Kidney epithelial cell (primary cell): Measurements from ENCODE around the gene CD3D. TPM values are rescaled to one million over a fixed set of nuclear protein-coding genes. Genes with fewer than 3 reads are reported as not detected.

Experiments used
- DNase-seq: peaks from one replicate; pipeline ENCODE4 v3.0.0-alpha.2; 2010; ENCODE audit warnings: low read depth
- H3K27me3 ChIP-seq: 2 replicates; pipeline ENCODE4 v1.6.0; 2011; ENCODE audit warnings: low read length; ENCODE audit not compliant: control insufficient read depth, insufficient read depth
- H3K36me3 ChIP-seq: 2 replicates; pipeline ENCODE4 v1.5.1; 2011; ENCODE audit warnings: low read length; ENCODE audit not compliant: control insufficient read depth, insufficient read depth
- H3K4me3 ChIP-seq: 2 replicates; pipeline ENCODE4 v1.5.1; 2011; ENCODE audit warnings: low read depth, mild to moderate bottlenecking, control low read depth, low read length
- total RNA-seq: library from RNA; depleted of rRNA; stranded (reverse); fragments of >200 nt; gene quantifications from 2 replicates; pipeline ENCODE4 v1.2.3, GENCODE V29; 2015
- TF ChIP-seq, protein P1 (sequence below): IDR thresholded peaks from 2 replicates; pipeline ENCODE4 v1.5.1; 2011; ENCODE audit warnings: mild to moderate bottlenecking, moderate library complexity, low read length, control low read depth, inconsistent platforms; ENCODE audit not compliant: insufficient read depth, poor library complexity, severe bottlenecking

CD3D gene
- total RNA-seq, 1 donor from 2014 or later, result not detected

GRCh38 chr11:118294053-118294452, 48.5 kb downstream of the CD3D start:
- Histone ChIP-seq H3K27me3 (peaks cover 2% of the 10 kb centered on the region), H3K4me3 (no peak overlapping the region), H3K36me3 (no peaks in the 10 kb centered on the region)
- TF ChIP-seq, protein P1, sequence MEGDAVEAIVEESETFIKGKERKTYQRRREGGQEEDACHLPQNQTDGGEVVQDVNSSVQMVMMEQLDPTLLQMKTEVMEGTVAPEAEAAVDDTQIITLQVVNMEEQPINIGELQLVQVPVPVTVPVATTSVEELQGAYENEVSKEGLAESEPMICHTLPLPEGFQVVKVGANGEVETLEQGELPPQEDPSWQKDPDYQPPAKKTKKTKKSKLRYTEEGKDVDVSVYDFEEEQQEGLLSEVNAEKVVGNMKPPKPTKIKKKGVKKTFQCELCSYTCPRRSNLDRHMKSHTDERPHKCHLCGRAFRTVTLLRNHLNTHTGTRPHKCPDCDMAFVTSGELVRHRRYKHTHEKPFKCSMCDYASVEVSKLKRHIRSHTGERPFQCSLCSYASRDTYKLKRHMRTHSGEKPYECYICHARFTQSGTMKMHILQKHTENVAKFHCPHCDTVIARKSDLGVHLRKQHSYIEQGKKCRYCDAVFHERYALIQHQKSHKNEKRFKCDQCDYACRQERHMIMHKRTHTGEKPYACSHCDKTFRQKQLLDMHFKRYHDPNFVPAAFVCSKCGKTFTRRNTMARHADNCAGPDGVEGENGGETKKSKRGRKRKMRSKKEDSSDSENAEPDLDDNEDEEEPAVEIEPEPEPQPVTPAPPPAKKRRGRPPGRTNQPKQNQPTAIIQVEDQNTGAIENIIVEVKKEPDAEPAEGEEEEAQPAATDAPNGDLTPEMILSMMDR, result no peak
- no peak for DNase-seq

DNA sequence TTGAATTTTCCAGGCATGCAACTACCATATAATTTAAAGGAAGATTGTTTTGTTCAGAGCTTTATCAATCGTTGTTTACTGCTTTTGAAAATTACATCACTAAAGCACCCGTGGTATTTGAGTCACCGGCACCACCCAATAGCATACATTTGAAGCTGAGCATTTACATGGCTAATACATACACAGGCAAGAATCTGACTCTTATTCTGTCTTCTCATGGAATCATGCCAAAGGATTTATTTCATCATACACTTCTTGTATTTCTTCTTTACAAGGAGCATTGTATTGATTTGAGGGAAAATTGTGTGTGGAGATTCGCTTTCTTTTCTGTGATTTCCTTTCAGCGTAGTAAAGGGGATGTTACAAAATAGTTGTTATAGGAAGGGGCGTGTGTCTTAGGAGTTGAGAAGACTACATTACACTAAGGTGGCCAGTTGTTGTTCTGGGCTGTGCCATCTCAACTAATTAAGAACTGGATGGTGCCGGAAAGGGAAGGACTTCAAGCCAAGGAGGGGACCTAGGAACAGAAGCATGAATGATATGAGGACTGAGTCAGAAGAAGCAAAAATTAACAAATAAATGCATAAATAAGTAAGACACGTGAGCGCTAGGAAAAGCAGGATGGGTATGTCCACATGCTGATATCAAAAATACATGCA, 50.9 kb downstream of the CD3D start:
- DNase-seq, result no peak
- TF ChIP-seq, protein P1, result no peak
- Histone ChIP-seq H3K4me3 (no peak overlapping the region), H3K27me3 (peaks cover 2% of the 10 kb centered on the region), H3K36me3 (no peaks in the 10 kb centered on the region)

DNA sequence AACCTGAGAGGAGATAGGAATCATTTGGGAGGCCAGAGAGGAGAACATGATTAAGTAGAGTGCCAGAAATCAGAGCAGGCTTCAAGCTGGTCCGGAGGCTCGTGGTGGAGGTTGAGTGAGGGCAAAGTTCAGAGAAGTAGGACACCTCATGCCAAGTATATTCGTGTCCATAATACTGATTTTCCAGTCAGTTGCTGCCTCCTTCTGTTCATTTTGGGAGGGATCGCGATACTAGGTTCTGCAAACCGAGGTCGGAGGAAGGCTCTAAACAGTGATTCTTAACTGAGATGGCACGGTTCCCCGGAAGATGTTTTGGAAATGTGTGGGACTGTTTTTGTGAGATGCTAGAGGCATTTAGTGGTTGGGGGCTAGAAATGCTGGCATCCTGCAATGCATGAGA, 51.6 kb downstream of the CD3D start:
- TF ChIP-seq, protein P1, result peak; percentile 40
- peaks cover 2% of the 10 kb centered on the region for H3K27me3 ChIP-seq
- no peaks in the 10 kb centered on the region for H3K36me3 ChIP-seq
- DNase-seq, result no peak
- no peak overlapping the region for H3K4me3 ChIP-seq

DNA sequence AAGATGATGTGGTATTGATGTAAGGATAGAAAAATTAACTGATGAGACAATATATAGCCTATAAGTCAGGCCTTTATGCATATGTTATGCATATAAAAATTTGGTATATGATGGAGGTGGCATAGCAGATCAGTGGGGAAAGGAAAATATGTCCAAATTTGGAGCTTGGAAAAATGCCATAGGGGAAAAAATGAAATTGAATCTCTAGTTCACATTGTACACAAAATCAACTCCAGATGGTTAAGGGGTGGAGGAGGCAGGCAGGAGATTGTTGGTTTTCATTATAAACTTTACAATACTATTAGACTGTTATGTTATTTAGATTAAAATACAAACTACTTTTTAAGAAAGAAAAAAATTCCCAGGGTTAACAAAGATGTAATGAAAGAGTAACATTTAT, 53.1 kb downstream of the CD3D start:
- TF ChIP-seq, protein P1, result no peak
- no peaks in the 10 kb centered on the region for H3K36me3 ChIP-seq
- no peak for DNase-seq
- H3K4me3 ChIP-seq, result no peak overlapping the region
- H3K27me3 ChIP-seq, result no peaks in the 10 kb centered on the region

Other genes starting within 250 kb of the CD3D start
- gene SCN4B, start 189.9 kb downstream of the CD3D start, total RNA-seq, result 0.41 and 0.79 TPM in 2 replicates
- gene SCN2B, start 166.1 kb downstream of the CD3D start, total RNA-seq, result 0.04 and 0.07 TPM in 2 replicates
- 2.5 TPM in 1 of 2 replicates, not detected in the other for gene JAML, start 117.7 kb downstream of the CD3D start, total RNA-seq
- gene MPZL3, start 90.3 kb downstream of the CD3D start, total RNA-seq, result 7.9 and 9.4 TPM in 2 replicates
- gene MPZL2, start 78.4 kb downstream of the CD3D start, total RNA-seq, result 12.1 and 13.1 TPM in 2 replicates
- not detected in 2 replicates for gene CD3E, start 38.0 kb downstream of the CD3D start, total RNA-seq
- not detected in 2 replicates for gene CD3G, start 1.6 kb upstream of the CD3D start, total RNA-seq
- gene UBE4A, start 16.9 kb upstream of the CD3D start, total RNA-seq, result 45.0 and 49.3 TPM in 2 replicates
- 52.6 and 52.7 TPM in 2 replicates for gene ATP5MG, start 58.9 kb upstream of the CD3D start, total RNA-seq
- 42.2 and 45.6 TPM in 2 replicates for gene KMT2A, start 93.8 kb upstream of the CD3D start, total RNA-seq
- gene TTC36, start 184.8 kb upstream of the CD3D start, total RNA-seq, result 0.62 and 1.0 TPM in 2 replicates
- gene TMEM25, start 188.5 kb upstream of the CD3D start, total RNA-seq, result 47.9 and 71.6 TPM in 2 replicates
- 28.9 and 30.1 TPM in 2 replicates for gene IFT46, start 223.2 kb upstream of the CD3D start, total RNA-seq
- gene ARCN1, start 229.7 kb upstream of the CD3D start, total RNA-seq, result 122 and 127 TPM in 2 replicates